ENCODE data around the gene TM7SF3.

Gene TM7SF3

DNA sequence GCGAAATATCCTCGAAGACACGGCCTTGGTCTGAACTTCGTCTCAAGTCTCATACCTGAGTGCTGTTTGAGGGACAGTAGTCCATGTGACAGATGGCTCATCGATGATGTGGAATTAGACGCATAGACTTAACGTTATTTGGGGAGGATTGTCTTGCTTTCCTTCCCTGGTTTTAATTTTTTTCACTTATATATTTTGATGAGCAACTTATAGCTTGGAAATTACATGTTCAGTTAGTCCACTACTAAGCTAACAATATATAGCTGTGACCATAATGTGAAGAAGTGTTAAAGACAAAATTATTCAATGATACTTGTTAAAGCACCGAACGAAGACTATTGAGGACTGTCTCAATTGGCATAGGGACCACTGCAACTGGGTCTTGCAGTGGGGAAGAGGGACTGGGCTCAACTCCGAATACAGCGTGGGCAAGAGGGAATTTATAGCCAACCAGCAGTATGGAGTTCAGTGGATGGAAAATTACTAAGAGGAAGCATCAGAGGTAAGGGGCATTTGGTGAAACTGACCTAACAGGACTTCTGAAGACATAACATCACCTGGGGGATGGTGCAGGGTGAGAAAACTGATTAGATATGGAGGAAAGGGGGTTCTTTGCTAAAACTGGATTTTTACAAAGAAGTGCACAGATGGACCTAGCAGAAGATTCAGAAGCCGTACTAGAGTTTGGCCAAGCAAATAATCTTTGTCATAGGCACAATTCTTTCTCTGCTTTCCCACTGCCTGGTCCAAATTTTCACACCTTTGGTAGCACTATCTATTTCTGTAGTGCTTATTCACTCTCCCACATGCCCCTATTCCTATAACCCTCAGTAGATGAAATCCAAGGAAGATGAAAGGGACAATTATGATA lies 910 bp upstream of the TM7SF3 start:
- no peak for DNase-seq

DNA sequence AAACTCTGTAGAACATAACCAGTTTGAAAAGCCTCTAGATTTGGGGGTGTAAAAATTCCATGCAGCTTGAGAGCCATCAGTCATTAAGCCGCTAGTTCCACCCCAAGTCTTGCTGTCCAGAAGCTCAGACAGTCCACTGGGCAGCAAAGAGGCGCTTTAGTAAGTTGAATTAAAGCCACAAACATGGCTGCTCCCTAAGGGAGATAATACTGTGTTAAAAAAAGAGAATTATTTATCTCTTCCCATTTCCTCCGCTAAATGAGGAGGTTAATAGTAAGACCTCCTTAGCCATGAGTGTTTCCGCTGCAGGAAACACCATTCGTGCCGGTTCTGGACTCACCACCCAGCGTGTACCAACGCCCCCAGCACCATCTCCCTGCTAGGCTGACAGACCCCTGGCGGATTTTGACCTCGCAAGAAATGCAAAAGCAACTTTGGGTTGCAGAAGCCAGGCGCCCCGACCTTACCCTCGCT lies 536 bp downstream of the TM7SF3 start:
- DNase-seq, result no peak

DNA sequence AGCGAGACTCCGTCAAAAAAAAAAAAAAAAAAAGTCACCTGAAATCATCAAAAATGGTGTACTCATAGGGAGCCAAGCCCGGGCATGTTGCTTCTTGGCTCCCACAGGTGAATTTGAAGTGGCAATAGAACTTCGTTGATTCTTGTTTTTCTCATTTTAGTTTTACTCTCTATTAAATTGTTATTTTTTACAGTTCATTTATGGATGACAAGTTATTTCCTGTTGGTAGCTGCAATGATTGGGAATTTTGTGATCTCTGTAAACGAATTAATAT lies 1.3 kb downstream of the TM7SF3 start:
- DNase-seq, result no peak

DNA sequence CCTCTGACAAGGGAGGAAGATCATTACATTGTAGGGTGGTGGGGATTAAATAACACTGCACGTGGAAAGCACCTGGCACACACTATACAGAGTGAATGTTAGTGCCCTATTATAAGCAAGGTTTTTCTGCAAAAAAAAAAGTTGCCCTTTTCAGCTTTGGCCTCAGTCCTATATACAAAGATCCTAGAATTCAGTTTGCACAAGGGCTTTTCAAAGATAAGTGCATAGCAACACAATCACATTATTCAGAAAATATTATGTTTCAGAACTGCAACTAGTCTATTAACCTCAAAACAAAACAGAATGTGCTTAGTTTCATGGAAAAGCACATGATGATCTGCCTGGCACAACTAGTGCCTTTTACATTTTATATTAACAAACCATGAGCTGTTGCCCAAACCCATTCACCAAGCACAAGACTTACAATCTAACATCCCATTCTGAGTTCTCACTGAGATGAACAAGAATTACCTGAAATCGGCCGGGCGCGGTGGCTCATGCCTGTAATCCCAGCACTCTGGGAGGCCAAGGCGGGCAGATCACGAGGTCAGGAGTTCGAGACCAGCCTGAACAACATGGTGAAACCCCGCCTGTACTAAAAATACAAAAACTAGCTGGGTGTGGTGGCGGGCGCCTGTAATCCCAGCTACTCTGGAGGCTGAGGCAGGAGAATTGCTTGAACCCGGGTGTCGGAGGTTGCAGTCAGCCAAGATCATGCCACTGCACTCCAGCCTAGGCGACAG lies 1.8 kb downstream of the TM7SF3 start:
- no peak for DNase-seq

DNA sequence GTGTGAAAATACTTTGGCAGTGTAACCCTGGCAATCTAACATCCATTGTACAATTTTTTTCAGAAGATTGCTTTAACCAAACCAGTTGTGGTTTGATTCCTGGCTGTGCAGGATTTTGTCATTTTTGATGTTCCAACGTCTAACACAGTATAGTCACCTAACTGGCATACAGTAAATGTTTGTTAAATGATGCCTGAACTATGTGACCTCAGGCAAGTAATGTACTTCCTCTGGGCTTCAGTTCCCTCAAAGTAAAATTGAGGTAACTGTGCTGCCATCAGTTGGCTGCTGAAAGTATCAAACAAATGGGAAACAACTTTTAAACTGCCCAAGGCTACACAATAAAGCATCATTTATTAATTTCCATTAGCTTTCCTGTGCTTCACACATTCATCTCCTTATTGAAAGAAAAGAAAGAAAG lies 4.3 kb downstream of the TM7SF3 start:
- no peak for DNase-seq

DNA sequence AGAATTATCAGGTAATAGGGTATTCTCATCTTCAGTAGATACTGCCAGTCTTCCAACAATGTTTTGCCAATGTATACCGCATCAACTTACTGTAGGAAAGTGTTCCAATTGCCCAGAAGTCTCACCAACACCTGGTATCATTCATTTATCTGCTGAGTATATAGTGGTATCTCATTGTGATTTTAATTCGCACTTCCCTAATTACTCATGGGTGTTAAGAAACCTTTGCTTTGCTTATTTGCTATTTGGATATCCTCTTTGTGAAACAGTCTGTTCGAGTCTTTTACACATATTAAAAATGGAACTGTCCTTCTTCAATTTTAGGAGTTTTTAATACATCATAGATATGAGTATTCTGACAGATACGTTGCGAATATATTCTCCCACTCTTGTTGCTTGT lies 6.1 kb downstream of the TM7SF3 start:
- DNase-seq, result no peak

DNA sequence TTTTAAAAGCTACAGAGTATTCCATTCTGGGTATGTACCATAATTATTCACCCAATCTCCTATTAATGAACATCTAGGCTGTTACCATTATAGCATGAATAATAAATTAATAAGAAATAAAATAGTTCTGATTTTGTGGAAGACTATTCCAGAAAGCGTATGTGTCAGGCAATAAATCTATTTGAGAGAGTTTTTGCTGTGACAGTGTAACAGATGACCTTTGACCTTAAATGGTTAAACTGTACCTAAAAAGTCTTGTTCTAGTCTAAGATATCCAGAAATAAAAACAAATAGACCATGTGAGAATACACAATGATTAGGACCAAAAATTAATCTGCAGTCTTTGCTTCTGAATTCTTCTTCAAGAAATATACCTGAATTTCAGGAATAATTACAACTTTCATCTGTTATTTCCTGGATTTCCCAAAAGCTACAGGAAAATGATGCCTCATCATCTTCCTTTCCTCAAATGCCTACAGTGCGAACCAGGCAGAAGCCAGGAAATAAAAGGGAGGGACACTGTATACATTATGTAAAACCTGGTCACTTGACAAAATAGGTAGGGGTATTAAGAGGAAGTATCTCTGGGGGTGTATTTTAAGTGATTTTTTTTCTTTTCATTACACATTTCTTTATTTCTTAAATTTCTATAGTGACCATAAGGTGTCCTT lies 7.3 kb downstream of the TM7SF3 start:
- no peak for DNase-seq

DNA sequence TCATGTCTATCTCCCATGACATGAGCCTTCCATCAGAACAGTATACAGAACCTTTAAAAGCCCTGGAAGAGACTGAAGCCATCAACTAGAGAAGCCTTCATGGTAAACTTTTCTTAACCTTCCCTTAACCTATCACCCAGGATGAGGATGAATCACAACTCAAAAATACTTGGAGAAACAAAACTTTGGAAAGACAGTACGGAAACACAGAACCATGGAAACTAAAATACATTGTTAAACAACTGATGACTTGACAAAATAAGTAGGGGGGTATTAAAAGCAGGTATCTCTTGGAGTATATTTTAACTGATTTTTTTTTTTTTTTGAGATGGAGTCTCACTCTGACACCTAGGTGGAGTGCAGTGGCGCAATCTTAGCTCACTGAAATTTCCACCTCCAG lies 8.7 kb downstream of the TM7SF3 start:
- DNase-seq, result no peak

DNA sequence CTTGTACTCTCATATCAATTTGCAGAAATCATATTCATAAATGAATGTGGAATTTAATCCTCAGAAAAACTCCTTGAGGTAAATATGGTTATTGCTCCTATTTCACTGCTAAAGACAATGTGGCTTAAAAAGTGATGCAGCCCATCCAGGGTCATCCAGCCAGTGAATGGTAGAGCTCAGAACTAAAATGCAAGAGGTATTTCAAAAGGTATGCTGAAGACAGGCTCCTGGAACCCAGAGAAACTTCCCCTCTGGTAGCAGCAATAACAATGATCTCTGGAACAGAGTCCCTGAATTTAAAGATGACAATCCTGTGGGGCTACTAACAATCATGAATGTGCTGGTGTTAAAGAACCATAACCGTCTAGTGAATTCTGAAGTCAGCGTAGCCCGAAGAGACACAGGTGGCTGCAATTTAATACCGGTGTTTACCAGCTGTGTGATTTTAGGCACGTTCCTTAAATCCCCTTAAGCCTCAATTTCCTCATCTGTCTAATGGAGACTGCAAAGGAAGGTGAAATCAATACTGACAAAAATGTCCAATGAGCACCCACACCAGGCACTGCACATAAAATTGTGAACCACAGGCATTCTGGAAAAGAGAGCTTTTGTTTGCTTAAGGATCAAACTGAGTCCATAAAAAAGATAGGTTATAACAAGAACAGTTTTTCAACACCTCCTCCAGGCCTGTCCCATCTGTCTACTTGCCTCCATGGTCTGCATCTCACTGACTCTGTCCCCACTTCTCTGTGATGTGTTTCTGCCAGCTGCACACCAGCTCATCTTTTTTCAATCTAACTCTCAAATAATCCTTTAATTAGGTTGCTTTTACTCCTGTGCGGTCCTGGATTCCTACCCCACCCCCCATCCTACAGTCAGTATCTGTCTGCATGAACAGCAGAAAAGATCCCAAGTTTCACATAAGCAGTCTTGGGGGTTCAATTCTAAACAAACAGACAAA lies 10.5 kb downstream of the TM7SF3 start:
- DNase-seq, result no peak

DNA sequence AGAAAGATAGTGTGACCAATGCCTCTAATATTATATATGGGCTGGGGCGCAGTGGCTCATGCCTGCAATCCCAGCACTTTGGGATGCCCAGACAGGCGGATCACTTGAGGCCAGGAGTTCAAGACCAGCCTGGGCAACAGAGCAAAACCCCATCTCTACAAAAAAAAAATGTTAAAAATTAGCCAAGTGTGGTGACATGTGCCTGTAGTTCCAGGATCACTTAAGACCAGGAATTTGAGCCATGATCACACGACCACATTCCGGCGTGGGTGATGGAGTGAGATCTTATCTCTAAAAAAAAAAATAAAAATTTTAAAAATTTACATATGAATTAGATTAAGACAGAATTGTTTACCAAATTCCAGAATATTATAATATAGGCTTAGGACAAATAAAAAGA lies 12.0 kb downstream of the TM7SF3 start:
- DNase-seq, result no peak

DNA sequence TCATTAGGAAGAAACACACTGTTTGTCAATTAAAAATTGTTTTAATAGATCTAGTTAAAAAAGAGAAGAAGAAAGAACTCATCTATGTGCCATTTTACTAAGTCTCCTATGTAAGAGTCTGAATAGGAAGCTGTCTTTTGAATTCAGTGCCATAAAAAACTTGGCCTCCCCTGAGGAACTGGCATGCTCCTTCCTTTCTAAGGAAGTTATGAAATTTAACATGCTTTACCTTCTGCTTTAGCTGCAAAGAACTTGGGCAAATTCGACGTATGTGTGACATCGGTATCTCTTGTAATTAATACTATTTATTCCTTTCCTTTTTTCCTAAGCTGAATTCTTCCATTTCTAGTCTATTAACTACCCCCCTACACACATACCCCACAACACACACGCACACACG lies 12.5 kb downstream of the TM7SF3 start:
- no peak for DNase-seq

DNA sequence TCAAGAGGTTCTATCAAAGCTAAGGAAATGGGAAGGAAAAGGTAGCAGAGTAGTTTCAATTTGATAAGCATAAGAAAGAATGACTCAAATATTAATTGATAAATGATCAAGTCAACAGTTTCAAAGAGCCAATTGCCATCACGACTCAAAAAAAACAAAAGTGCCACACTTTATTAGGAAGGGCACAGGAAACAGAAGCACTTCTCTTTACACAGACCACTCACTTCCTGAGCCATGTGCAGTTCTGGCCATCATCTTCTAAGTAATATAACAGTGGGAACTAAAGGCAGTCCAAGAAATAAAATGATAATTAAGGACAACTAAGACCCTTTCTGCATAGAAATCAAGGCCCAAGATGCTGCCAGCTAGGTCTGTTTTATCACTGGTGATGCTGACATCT lies 13.2 kb downstream of the TM7SF3 start:
- DNase-seq, result no peak

DNA sequence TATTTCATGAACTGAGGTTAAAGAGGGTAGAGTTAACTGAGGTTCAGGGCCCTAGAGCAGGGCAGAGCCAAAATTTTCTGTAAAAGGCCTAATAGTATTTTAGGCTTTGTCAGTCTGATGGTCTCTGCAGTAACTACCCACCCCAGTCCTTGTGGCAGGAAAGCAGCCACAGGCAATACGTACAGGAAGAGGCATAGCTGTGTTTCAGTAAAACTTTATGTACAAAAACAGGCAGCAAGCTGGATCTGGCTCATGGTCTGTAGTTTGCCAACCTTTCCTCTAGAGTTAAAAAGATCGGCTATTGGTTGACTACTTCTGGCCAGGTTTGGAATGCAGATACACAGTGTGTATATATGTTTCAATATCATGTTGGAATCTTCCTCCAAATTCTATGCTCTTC lies 17.2 kb downstream of the TM7SF3 start:
- no peak for DNase-seq

DNA sequence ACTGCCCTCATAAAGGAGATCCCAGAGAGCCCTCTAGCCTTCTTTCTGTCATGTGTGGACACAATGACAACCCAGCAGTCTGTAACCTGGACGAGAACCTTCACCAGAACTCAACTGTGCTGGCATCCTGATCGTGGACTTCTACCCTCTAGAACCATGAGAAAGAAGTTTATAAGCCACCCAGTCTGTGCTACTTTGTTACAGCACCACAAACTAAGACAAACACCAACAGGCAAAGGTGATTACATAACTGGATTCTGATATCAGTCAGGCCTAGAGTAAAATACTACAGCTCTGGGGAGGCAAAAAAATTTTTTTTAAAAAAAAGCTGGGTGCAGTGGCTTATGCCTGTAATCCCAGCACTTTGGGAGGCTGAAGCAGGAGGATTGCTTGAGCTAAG lies 18.5 kb downstream of the TM7SF3 start:
- no peak for DNase-seq

DNA sequence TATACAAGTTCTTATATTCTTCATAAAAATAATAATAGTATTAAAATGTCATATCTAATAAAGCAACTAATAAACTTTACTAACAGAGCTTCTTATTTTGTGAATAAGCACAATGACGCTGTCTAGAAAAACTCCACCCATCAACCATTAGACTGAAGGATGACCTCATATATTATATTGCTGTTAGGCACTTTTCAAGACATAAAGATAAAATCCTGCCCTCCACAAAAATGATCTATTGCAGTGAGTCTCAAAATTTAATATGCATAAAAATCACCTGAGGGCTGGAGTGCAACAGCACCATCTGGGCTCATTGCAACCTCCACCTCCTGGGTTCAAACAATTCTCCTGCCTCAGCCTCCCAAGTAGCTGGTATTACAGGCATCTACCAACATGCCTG lies 20.1 kb downstream of the TM7SF3 start:
- no peak for DNase-seq

DNA sequence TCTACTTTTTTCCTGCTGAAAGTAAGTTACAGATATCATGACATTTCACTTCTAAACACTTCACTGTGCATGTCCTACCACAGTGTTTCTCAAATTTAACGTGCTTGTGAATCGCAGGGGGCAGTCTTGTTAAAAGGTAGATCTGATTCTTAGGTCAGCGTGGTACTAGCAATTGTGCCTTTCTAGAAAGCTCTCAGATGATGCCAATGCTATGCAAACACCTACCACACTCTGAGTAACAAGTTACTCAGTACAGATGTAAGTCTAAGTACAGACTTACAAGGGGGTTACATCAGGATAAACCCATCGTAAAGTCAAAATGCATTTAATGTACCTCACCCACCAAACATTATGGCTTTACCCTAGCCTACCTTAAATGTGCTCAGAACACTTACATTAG lies 22.4 kb downstream of the TM7SF3 start:
- no peak for DNase-seq

DNA sequence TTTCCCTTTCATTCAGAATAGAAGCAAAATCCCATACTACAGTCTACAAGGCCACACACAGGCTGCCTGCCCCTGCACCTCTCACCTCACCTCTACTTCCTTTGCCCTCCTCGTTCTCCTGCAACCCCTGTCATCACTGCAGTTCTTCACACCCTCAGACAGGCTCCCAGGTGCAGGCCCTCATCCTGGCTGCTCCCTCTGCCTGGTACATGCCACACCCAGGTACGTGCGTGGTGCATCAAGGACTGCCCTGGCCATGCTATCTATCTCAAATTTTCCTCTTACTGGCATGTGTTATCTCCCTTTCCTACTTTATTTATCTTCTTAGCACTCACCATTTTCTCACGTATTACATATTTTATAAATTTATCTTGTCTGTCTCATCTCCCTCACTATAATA lies 24.3 kb downstream of the TM7SF3 start:
- DNase-seq, result no peak

DNA sequence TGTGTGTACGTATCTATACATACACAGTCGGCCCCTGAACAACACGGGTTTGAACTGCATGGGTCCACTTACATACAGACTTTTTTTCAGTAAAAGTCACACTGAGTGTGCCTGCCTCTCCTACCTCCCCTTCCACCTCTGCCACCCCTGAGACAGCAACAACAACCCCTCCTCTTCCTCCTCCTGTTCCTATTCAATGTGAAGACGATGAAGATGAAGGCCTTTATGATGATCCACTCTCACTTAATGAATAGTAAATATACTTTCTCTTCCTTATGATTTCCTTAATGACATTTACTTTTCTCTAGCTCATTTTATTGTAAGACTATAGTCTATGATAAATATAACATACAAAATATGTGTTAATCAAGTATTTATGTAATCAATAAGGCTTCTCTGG lies 25.5 kb downstream of the TM7SF3 start:
- no peak for DNase-seq

DNA sequence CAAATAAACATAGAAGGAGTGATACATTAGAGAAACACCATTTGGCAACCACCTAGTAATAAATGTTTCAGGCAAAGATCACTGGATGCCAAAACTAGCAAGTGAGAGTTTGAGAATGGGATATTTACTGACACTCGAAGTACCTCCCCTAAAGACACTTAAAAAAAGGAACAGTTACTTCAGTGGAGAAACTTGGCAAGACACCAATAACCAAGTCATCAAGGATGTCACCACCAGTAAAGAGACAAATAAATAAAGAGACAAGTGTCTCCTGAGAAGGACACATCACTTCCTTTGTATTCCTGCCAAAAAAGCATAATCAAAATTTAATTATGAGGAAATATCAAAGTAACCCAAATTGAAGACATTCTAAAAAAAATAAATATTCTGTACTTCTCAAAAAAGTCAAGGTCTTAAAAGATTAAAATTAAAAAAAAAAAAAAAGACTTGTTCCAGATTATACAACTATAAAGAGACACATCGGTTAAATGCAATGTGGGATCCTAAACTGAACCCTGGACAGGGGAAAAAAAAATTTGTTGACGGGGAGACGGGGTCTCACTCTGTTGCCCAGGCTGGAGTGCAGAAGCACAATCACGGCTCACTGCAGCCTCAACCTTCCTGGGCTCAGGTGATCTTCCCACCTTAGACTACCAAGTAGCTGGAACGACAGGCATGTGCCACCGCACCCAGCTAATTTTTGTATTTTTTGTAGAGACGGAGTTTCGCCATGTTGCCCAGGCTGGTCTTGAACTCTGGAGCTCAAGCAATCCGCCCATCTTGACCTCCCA lies 26.4 kb downstream of the TM7SF3 start:
- no peak for DNase-seq

DNA sequence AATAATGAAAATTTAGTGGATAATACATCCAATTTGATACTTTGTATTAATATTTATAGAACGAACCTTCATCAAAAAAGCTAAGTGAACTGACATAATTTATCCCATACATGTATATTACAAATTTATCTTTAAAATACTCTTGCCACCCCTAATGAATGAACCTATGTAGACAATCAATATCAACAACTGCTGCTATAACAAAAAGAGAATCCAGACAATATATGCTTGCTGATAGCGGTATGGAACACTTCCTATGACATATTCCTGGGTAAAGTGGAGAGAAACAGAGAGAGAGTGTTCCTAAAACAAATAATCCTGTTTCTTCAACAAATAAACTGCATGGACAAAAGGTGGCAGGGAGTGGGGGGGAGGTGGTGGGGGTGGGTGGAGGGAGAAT lies 31.3 kb downstream of the TM7SF3 start:
- DNase-seq, result no peak

DNA sequence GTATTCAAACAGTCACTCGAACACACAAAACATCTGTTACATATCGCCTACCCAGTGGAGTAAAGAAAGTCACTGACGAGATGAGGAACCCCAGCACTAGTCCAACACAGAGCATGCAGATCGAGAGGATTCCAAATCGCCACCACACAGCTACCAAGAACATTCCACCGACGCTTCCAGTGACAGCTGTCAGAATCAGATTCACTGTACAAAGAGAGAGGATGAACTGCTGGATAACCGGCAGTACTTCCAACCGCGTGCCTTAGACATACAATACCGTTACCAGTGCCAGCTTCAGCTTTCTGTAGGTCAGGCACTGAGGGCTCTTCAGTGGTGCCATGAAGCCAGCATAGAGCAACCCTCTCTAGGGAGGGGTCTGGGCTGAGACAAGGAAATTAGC lies 34.5 kb downstream of the TM7SF3 start:
- DNase-seq, result no peak

DNA sequence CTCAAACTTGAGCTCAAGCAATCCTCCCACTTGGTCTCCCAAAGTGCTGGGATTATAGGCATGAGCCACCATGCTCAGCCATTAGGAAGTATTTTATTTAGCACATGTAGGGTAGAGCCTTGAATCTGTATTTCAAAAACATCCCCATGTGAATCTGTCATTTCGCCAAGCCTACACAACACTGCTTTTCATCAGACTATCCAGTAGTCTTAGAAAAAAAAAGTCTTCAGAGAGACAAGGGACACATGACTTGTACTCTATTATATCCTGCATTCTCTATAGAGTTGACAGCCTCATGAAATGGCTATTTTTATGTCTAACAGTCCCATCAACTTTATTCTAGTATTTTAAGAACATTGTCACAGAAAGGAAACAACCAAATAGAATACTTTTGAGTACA lies 35.4 kb downstream of the TM7SF3 start:
- no peak for DNase-seq

Data from T-helper 9 cell (primary cell).